GM12878 (cell line): ENCODE measurements around the gene ADSS1. TPM values are rescaled to one million over a fixed set of nuclear protein-coding genes. Genes with fewer than 3 reads are reported as not detected.

ENCODE experiments used
- BCL11A ChIP-seq: IDR thresholded peaks from 2 replicates; pipeline ENCODE4 v1.6.1; 2011; ENCODE audit warnings: low read depth, low read length
- BHLHE40 ChIP-seq, 2 experiments: fragments of 450-650 bp in 1 of 2; IDR thresholded peaks; 2 replicates each; pipeline ENCODE4 v1.6.1; 2011 to 2017; ENCODE audit warnings: low read depth in 2 of 2, borderline replicate concordance in 1 of 2, improper control_type of control experiment in 1 of 2, low read length in 1 of 2, mild to moderate bottlenecking in 1 of 2
- EZH2 ChIP-seq: IDR thresholded peaks from 2 replicates; pipeline ENCODE4 v1.6.1; 2012; ENCODE audit warnings: low read depth, mild to moderate bottlenecking, control low read depth, inconsistent platforms, low read length, borderline replicate concordance; ENCODE audit not compliant: control insufficient read depth
- GABPA ChIP-seq: IDR thresholded peaks from 2 replicates; pipeline ENCODE4 v1.6.1; 2014; ENCODE audit warnings: antibody characterized with exemption, low read depth, mild to moderate bottlenecking, inconsistent platforms
- HDAC2 ChIP-seq: fragments of 200-600 bp; sonication (generic); IDR thresholded peaks from 2 replicates; pipeline ENCODE4 v1.6.1; 2017
- HDAC6 ChIP-seq: fragments of 200-600 bp; sonication (generic); IDR thresholded peaks from one replicate; pipeline ENCODE4 v1.8.0; 2017; ENCODE audit warnings: antibody characterized with exemption; ENCODE audit not compliant: unreplicated experiment
- MAX ChIP-seq: IDR thresholded peaks from 2 replicates; pipeline ENCODE4 v1.6.1; 2012; ENCODE audit warnings: low read depth, low read length, improper control_type of control experiment
- MEF2A ChIP-seq: IDR thresholded peaks from 2 replicates; pipeline ENCODE4 v1.6.1; 2011; ENCODE audit warnings: low read depth, mild to moderate bottlenecking, low read length, moderate library complexity; ENCODE audit not compliant: insufficient read depth
- MEF2B ChIP-seq: fragments of 450-650 bp; IDR thresholded peaks from 2 replicates; pipeline ENCODE4 v1.6.1; 2018; ENCODE audit warnings: mild to moderate bottlenecking, moderate library complexity; ENCODE audit not compliant: partially characterized antibody, poor library complexity, severe bottlenecking
- NKRF ChIP-seq: fragments of 450-650 bp; conservative IDR thresholded peaks from 2 replicates; pipeline ENCODE4 v1.6.1; 2017; ENCODE audit warnings: mild to moderate bottlenecking, moderate library complexity
- NR2C1 ChIP-seq: fragments of 450-650 bp; IDR thresholded peaks from 2 replicates; pipeline ENCODE4 v1.6.1; 2017; ENCODE audit warnings: antibody characterized with exemption, mild to moderate bottlenecking, moderate library complexity
- NR2C2 ChIP-seq: IDR thresholded peaks from 2 replicates; pipeline ENCODE4 v1.6.1; 2011; ENCODE audit warnings: borderline replicate concordance, low read depth; ENCODE audit not compliant: control insufficient read depth, insufficient read length
- NR2F1 ChIP-seq: fragments of 450-650 bp; conservative IDR thresholded peaks from 2 replicates; pipeline ENCODE4 v1.6.1; 2017; ENCODE audit warnings: mild to moderate bottlenecking
- SKIL ChIP-seq: fragments of 450-650 bp; IDR thresholded peaks from 2 replicates; pipeline ENCODE4 v1.6.1; 2017; ENCODE audit warnings: mild to moderate bottlenecking, low read depth, inconsistent platforms; ENCODE audit not compliant: poor library complexity, severe bottlenecking
- SMAD5 ChIP-seq: IDR thresholded peaks from 2 replicates; pipeline ENCODE4 v1.6.1; 2016; ENCODE audit warnings: antibody characterized with exemption, low read depth
- ZBTB11 ChIP-seq: fragments of 450-650 bp; formaldehyde crosslinking; IDR thresholded peaks from 2 replicates; pipeline ENCODE4 v1.5.0; 2022; ENCODE audit warnings: mild to moderate bottlenecking, missing genetic modification characterization
- ZSCAN29 ChIP-seq: fragments of 450-650 bp; IDR thresholded peaks from 2 replicates; pipeline ENCODE4 v1.6.1; 2017; ENCODE audit warnings: mild to moderate bottlenecking, moderate library complexity
- polyA plus RNA-seq, 11 experiments: library from polyadenylated mRNA; depleted of rRNA in 4 of 11; unstranded in 6 of 11; stranded (reverse) in 5 of 11; fragments of >200 nt; fragmentation: Nextera tagmentation in 4 of 11; fragmentation: Illumina TruSeq in 1 of 11; extraction: Ambion mirVana in 4 of 11; extraction: Trizol in 1 of 11; gene quantifications; 1 replicate in 1 of 11; 2 replicates in 10 of 11; pipeline versions ENCODE4 v1.2.1 to v1.2.3, GENCODE V29; 2011 to 2016; ENCODE audit warnings: inconsistent platforms in 2 of 11, missing spikeins in 2 of 11, low read depth in 1 of 11
- total RNA-seq, 4 experiments: library from RNA; depleted of rRNA in 3 of 4; stranded (reverse); fragments of >200 nt in 3 of 4; fragmentation: Illumina TruSeq in 1 of 4; extraction: Trizol in 1 of 4; gene quantifications; 2 replicates each; pipeline versions ENCODE4 v1.2.1 to v1.2.3, GENCODE V29; 2013 to 2021
- TF ChIP-seq, protein P1 (sequence below): IDR thresholded peaks from 2 replicates; pipeline ENCODE4 v1.6.1; 2011; ENCODE audit warnings: mild to moderate bottlenecking, low read depth, low read length, moderate library complexity; ENCODE audit not compliant: insufficient replicate concordance

The ADSS1 gene
- total and polyA plus RNA-seq, 10 of the 15 experiments (the other 5 are each of a cell fraction or from before 2014, with no cell fraction given): 0.11 to 0.45 (median 0.28) TPM; not detected in 5

- TF ChIP-seq, protein P1, sequence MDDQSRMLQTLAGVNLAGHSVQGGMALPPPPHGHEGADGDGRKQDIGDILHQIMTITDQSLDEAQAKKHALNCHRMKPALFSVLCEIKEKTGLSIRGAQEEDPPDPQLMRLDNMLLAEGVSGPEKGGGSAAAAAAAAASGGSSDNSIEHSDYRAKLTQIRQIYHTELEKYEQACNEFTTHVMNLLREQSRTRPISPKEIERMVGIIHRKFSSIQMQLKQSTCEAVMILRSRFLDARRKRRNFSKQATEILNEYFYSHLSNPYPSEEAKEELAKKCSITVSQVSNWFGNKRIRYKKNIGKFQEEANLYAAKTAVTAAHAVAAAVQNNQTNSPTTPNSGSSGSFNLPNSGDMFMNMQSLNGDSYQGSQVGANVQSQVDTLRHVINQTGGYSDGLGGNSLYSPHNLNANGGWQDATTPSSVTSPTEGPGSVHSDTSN: no peak
- TF ChIP-seq NR2C2: no peak
- no peak for TF ChIP-seq HDAC2
- TF ChIP-seq HDAC6: no peak
- TF ChIP-seq BCL11A: no peak
- TF ChIP-seq GABPA: no peak
- TF ChIP-seq MEF2A: no peak
- TF ChIP-seq SMAD5: no peak
- peak; percentile 44 for TF ChIP-seq NR2C1
- TF ChIP-seq NR2F1: 0 out of 2 replicates have a peak, but pooled peaks have one; percentile 14
- no peak for TF ChIP-seq BHLHE40 (IDR thresholded peaks at IDR 0.05; ENCODE audit: borderline replicate concordance in 1 of 2, low read depth in 2 of 2, low read length in 1 of 2)
- TF ChIP-seq ZBTB11 (CRISPR knock-in tag): no peak
- no peak for TF ChIP-seq MEF2B
- no peak for TF ChIP-seq ZSCAN29
- no peak for TF ChIP-seq SKIL
- TF ChIP-seq EZH2: no peak
- TF ChIP-seq MAX: no peak
- TF ChIP-seq NKRF: no peak
Measured at GRCh38 chr14:104794099-104794498, 70.1 kb downstream of the ADSS1 start (continued).
